LNCaP clone FGC (cell line): ENCODE results near the gene TEAD3.
A peak's percentile ranks its signal among the peaks of the same experiment; 100 is the strongest.
"Not testable (repeated sequence)": the region's sequence is repeated elsewhere in the genome, so short reads cannot be mapped to it uniquely, and the experiment has no call there.

Experiments used
- DNase-seq: peaks from one replicate; pipeline ENCODE4 v3.0.0-alpha.2; 2011; ENCODE audit warnings: low read depth
- H3K4me3 ChIP-seq: 2 replicates; pipeline ENCODE4 v1.5.1; 2011; ENCODE audit warnings: mild to moderate bottlenecking, low read depth, low read length, control low read depth
- TF ChIP-seq, protein P1 (sequence below): IDR thresholded peaks from 2 replicates; pipeline ENCODE4 v1.5.1; 2012; ENCODE audit warnings: mild to moderate bottlenecking; ENCODE audit not compliant: control insufficient read depth, insufficient read depth; ENCODE audit errors: extremely low read depth

The TEAD3 gene

DNA sequence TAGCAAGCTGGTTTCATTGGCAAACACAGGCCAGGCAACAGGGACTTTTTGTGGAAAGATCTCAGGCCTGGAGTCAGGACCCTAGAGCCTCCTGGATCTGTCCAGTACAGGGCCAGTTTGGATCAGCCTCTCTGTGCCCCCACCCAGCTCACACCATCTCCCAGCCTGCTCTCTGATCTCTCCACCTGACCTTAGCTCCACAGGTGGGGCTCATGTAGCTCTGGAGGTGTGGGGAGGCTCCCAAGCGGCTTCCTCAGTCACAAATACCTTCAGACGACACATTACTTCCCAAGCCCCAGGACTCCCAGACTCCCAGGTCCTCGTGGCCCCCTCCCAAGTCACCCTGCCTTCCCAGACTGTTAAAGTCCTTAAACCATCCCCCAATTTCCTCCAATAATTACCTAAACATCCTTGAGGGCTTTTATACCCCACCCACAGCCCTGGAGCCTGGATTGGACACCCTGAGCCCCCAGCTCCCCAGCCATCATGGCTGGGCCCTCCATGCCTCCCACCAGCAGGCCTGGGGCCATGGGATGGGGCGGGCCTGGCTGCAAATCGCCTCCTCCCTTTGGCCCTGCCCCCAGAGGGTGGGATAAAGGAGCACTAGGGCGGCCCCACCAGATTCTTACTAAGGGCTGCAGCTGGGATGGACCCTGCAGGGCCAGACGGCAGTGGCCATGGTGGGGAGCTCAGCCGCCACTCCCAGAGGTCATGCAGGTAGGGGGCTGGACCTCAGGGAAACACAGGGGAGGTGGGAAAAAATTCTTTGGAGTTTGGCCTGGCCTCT, 60.6 kb downstream of the TEAD3 start:
- DNase-seq = no peak
- TF ChIP-seq, protein P1, sequence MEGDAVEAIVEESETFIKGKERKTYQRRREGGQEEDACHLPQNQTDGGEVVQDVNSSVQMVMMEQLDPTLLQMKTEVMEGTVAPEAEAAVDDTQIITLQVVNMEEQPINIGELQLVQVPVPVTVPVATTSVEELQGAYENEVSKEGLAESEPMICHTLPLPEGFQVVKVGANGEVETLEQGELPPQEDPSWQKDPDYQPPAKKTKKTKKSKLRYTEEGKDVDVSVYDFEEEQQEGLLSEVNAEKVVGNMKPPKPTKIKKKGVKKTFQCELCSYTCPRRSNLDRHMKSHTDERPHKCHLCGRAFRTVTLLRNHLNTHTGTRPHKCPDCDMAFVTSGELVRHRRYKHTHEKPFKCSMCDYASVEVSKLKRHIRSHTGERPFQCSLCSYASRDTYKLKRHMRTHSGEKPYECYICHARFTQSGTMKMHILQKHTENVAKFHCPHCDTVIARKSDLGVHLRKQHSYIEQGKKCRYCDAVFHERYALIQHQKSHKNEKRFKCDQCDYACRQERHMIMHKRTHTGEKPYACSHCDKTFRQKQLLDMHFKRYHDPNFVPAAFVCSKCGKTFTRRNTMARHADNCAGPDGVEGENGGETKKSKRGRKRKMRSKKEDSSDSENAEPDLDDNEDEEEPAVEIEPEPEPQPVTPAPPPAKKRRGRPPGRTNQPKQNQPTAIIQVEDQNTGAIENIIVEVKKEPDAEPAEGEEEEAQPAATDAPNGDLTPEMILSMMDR = no peak
- H3K4me3 ChIP-seq = no peak overlapping the region

DNA sequence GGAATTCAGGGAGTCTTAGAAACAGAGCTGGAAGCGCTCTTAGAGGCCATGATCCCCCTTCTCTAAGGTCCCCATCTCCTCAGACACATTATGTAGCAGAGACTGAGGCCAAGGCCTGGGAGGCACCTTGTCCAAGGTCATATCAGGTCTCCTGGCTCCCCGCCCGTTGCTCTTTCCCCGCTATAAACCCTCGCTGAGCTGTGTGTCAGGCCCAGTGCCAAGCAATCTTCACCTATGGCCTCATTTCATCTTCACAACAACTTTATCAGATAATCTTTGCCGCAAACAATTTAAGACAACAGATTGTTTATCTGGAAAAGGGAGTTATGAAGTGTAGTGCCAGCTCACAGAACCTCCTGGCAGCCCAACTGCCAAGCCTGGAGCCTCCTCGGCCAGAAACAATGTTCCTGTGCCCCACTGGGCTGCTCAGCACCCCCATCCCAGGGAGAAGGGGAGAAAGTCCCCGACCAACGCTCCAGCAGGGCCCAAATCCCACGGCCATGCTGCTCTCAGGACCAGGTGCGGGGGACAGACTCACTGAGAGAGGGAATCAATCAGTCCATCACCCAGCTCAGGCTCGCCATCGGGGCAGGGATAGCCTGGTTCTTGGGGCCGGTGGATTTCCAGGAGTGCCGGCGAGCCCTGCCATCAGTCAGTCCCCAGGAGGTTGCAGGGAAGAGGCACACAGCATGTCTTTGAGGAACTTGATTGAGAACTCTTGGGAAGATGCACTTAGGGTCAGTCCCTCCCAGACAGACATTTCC, 61.6 kb downstream of the TEAD3 start:
- TF ChIP-seq, protein P1 = no peak
- peak; percentile 90 for DNase-seq
- no peak overlapping the region for H3K4me3 ChIP-seq

DNA sequence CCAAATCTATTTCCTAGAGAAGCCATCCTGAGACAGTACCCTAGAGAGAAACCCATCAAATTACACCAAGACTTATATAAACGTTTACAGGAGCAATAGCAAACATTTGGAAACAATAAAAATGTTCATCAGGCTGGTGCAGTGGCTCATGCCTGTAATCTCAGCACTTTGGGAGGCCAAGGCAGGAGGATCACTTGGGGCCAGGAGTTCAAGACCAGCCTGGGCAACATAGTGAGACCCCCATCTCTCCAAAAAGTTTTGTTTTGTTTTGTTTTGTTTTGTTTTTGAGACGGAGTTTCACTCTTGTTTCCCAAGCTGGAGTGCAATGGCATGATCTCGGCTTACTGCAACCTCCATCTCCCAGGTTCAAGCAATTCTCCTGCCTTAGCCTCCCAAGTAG, 64.2 kb downstream of the TEAD3 start:
- not testable (repeated sequence) for H3K4me3 ChIP-seq, DNase-seq

DNA sequence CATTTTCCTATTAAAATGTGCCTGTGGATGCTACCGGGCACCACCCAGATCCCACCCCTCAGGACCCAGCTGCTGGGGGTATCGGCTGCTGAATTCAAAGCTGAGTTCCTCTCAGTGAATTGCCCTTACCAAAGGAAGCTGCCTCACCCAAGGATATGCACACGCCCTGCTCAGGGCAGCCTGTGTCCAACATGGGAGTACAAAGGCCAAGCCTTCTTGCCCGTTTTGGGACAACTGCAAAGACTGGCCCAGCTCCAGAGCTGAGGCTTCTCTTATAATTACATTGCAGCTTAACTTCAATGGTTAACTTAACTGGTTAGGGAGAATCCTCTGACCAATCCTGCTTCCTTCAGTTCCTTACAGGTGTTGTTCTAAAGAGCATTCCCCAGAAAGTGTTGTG, 64.6 kb downstream of the TEAD3 start:
- TF ChIP-seq, protein P1 = no peak
- DNase-seq = no peak
- no peak overlapping the region for H3K4me3 ChIP-seq

DNA sequence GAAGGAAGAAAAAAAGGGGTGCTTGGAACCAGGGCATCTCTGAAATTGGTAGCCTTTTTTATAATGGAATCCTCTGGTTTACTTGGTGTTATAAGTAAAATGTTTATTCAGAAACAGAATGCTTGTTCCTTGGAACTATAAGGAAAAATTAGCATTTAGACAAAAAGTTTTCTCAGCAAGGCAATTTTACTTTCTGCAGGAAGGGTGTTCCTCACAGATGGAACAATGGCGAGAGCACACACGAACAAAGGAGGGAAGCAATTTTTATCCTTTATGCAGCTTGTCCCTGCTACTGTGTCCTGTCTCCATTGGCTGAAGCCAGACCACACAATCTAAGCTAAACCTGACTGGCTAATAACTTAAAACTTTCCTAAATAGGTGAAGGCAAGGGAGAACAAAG, 67.4 kb downstream of the TEAD3 start:
- TF ChIP-seq, protein P1 = no peak
- H3K4me3 ChIP-seq = no peak overlapping the region
- DNase-seq = no peak

DNA sequence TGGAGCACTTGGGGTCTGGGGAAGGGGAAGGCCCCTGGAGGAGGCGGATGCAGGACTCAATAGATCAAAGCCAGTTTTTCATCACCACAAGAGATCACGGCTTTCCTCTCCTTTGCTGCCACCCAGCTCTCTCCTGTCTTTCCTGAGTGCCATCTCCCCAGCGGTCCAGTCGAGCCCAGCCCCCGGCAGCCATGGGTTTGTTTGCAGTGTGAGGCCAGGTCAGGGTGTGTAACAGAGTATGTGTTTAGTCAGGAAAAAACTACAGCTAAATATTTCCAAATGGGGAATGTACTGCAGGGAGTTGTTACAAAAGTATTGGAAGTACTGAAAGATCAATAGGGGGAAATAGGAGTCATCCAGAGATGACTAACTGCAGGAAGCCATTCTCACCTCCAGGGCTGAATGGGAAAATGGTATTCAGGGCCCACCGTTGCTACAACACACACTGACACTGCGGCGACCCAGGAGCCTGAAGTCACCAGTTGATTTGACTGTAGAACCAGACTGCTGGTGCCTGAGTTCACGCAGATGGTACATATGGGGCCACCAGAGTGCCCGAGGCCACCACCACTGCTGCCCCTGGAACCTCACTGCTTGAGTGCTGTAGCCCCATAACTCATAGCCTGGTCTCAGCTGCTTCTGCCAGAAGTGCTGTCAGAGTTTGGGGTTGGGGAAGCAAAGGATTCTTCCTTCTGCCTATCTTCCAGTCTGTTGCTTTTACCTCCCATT, 68.3 kb downstream of the TEAD3 start:
- TF ChIP-seq, protein P1 = no peak
- no peak for DNase-seq
- H3K4me3 ChIP-seq = no peak overlapping the region

DNA sequence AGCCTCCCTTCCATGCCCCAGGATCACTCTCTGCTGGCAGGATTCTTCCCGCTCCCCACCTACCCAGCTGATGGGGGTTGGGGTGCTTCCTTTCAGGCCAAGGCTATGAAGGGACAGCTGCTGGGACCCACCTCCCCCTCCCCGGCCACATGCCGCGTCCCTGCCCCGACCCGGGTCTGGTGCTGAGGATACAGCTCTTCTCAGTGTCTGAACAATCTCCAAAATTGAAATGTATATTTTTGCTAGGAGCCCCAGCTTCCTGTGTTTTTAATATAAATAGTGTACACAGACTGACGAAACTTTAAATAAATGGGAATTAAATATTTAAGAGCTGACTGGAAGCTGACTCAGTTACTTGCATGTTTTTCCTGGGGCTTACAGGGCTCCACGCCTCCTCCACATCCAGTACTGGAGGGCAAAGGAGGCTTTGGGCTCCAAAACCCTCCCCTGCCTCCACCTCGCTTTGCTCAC, 69.0 kb downstream of the TEAD3 start:
- TF ChIP-seq, protein P1 = no peak
- no peak for DNase-seq
- H3K4me3 ChIP-seq = no peak overlapping the region
